Occipital lobe (tissue), 2 donors: ENCODE data around the gene QRFPR. TPM values are rescaled to one million over a fixed set of nuclear protein-coding genes. Genes with fewer than 3 reads are reported as not detected.

Experiments used
- small RNA-seq: library from RNA; depleted of rRNA; stranded (forward); fragments of <200 nt; gene quantifications from one replicate; pipeline ENCODE3, GENCODE V24; 2014
- total RNA-seq: library from RNA; depleted of rRNA; stranded (reverse); fragments of >200 nt; gene quantifications from one replicate; pipeline ENCODE4 v1.2.3, GENCODE V29; 2014

The QRFPR gene
- total RNA-seq, 1 donor from 2014 or later, result not detected

Small RNAs within 50 kb of the gene (small RNA-seq; reads per million reads assigned to genes)
- not detected for gene RF00019

Other genes with a start within 250 kb of the QRFPR start
- 0.47 TPM for gene TNIP3, start 216.7 kb downstream of the QRFPR start, total RNA-seq